ENCODE data around the gene RC3H2. TPM values are rescaled to one million over a fixed set of nuclear protein-coding genes. Genes with fewer than 3 reads are reported as not detected.

The RC3H2 gene
- total and polyA plus RNA-seq, 4 donors = 5.9 to 26.4 (median 16.9) TPM

- H3K4me1 ChIP-seq (ENCODE audit: control insufficient read depth in 4 of 4, insufficient read depth in 4 of 4, low read length in 3 of 4) = peaks cover 0 to 23% (median 11%) of the 10 kb centered on the region in 4 donors
- no peaks in the 10 kb centered on the region for H3K9me3 ChIP-seq (ENCODE audit: control insufficient read depth in 4 of 4, low read length in 3 of 4)
- peaks cover 2 to 15% (median 7%) of the 10 kb centered on the region in 4 donors for H3K36me3 ChIP-seq (ENCODE audit: control insufficient read depth in 4 of 4, insufficient read depth in 3 of 4, low read depth in 1 of 4, low read length in 3 of 4)
- no peak for DNase-seq (ENCODE audit: low spot score)
- H3K9ac ChIP-seq (ENCODE audit: low read depth in 1 of 2, low read length in 2 of 2) = no peak overlapping the region
- WGBS = 36% methylated on average over 6 of the region's 6 CpGs
- H3K27me3 ChIP-seq (ENCODE audit: control insufficient read depth in 4 of 4, insufficient read depth in 4 of 4, low read length in 3 of 4) = no peaks in the 10 kb centered on the region
- peak overlapping the region; percentile 3 to 26 for H3K27ac ChIP-seq (ENCODE audit: low read depth in 1 of 2, low read length in 2 of 2)
- TF ChIP-seq FOXA2 (IDR thresholded peaks at IDR 0.05) (peak; percentile 24), JUND (IDR thresholded peaks at IDR 0.05) (no peak)
- H3K4me3 ChIP-seq (ENCODE audit: low read depth in 1 of 3, low read length in 3 of 3) = peak overlapping the region; percentile 16 to 93 (median 33)
Observed at GRCh38 chr9:122940454-122940748, 35.2 kb upstream of the RC3H2 start.

GRCh38 chr9:122939601-122940000 lies 34.4 kb upstream of the RC3H2 start:
- WGBS = 92% methylated on average over 4 of the region's 4 CpGs
- TF ChIP-seq TAF1 (conservative IDR thresholded peaks at IDR 0.05) = no peak
- no peak overlapping the region for H3K9ac ChIP-seq (ENCODE audit: low read depth in 1 of 2, low read length in 2 of 2)
- peaks cover 2 to 15% (median 7%) of the 10 kb centered on the region in 4 donors for H3K36me3 ChIP-seq (ENCODE audit: control insufficient read depth in 4 of 4, insufficient read depth in 3 of 4, low read depth in 1 of 4, low read length in 3 of 4)
- H3K27me3 ChIP-seq (ENCODE audit: control insufficient read depth in 4 of 4, insufficient read depth in 4 of 4, low read length in 3 of 4) = no peaks in the 10 kb centered on the region
- H3K27ac ChIP-seq (ENCODE audit: low read depth in 1 of 2, low read length in 2 of 2) = no peak overlapping the region
- DNase-seq (ENCODE audit: low spot score) = no peak
- H3K4me3 ChIP-seq (ENCODE audit: low read depth in 1 of 3, low read length in 3 of 3) = no peak overlapping the region
- no peaks in the 10 kb centered on the region for H3K9me3 ChIP-seq (ENCODE audit: control insufficient read depth in 4 of 4, low read length in 3 of 4)
- H3K4me1 ChIP-seq (ENCODE audit: control insufficient read depth in 4 of 4, insufficient read depth in 4 of 4, low read length in 3 of 4) = peaks cover 0 to 20% (median 11%) of the 10 kb centered on the region in 4 donors

GRCh38 chr9:122936883-122937282 lies 31.7 kb upstream of the RC3H2 start:
- WGBS = 59% methylated on average over 1 of the region's 1 CpG
- H3K4me1 ChIP-seq (ENCODE audit: control insufficient read depth in 4 of 4, insufficient read depth in 4 of 4, low read length in 3 of 4) = peaks cover 0 to 23% (median 15%) of the 10 kb centered on the region in 4 donors
- H3K36me3 ChIP-seq (ENCODE audit: control insufficient read depth in 4 of 4, insufficient read depth in 3 of 4, low read depth in 1 of 4, low read length in 3 of 4) = peaks cover 2 to 12% (median 7%) of the 10 kb centered on the region in 4 donors

GRCh38 chr9:122936464-122936863 lies 31.3 kb upstream of the RC3H2 start:
- peak; percentile 52 for DNase-seq (ENCODE audit: low spot score)
- Histone ChIP-seq H3K4me3 (ENCODE audit: low read depth in 1 of 3, low read length in 3 of 3) (no peak overlapping the region), H3K4me1 (ENCODE audit: control insufficient read depth in 4 of 4, insufficient read depth in 4 of 4, low read length in 3 of 4) (peaks cover 0 to 21% (median 12%) of the 10 kb centered on the region in 4 donors), H3K36me3 (ENCODE audit: control insufficient read depth in 4 of 4, insufficient read depth in 3 of 4, low read depth in 1 of 4, low read length in 3 of 4) (peaks cover 2 to 12% (median 7%) of the 10 kb centered on the region in 4 donors), H3K27me3 (ENCODE audit: control insufficient read depth in 4 of 4, insufficient read depth in 4 of 4, low read length in 3 of 4) (no peaks in the 10 kb centered on the region), H3K27ac (ENCODE audit: low read depth in 1 of 2, low read length in 2 of 2) (no peak overlapping the region), H3K9me3 (ENCODE audit: control insufficient read depth in 4 of 4, low read length in 3 of 4) (no peaks in the 10 kb centered on the region), H3K9ac (ENCODE audit: low read depth in 1 of 2, low read length in 2 of 2) (no peak overlapping the region)
- WGBS = 70% methylated on average over 5 of the region's 5 CpGs
- no peak for TF ChIP-seq SP1 (IDR thresholded peaks at IDR 0.05)
- TF ChIP-seq CTCF (IDR thresholded peaks at IDR 0.05; ENCODE audit: low read depth, low read length, missing input control) = no peak
- no peak for TF ChIP-seq TAF1 (conservative IDR thresholded peaks at IDR 0.05)
- peak in 1 of 2 donors; percentile 12 for TF ChIP-seq HNF4A (conservative IDR thresholded peaks at IDR 0.05)
- no peak for TF ChIP-seq MAX (IDR thresholded peaks at IDR 0.05)
- no peak for TF ChIP-seq HNF4G (IDR thresholded peaks at IDR 0.05)
- TF ChIP-seq JUND (IDR thresholded peaks at IDR 0.05) = no peak
- no peak for TF ChIP-seq RXRA (IDR thresholded peaks at IDR 0.05)
- TF ChIP-seq REST (IDR thresholded peaks at IDR 0.05) = no peak

More at GRCh38 chr9:122936883-122937282, 31.7 kb upstream of the RC3H2 start:
- DNase-seq (ENCODE audit: low spot score) = no peak
- no peak overlapping the region for H3K27ac ChIP-seq (ENCODE audit: low read depth in 1 of 2, low read length in 2 of 2)
- no peak for TF ChIP-seq JUND (IDR thresholded peaks at IDR 0.05)
- TF ChIP-seq RAD21 (IDR thresholded peaks at IDR 0.05) = no peak
- no peak for TF ChIP-seq FOXA2 (IDR thresholded peaks at IDR 0.05)
- TF ChIP-seq RXRA (IDR thresholded peaks at IDR 0.05) = no peak
- TF ChIP-seq ATF3 (IDR thresholded peaks at IDR 0.05) = no peak
- no peak for TF ChIP-seq EGR1 (IDR thresholded peaks at IDR 0.05; ENCODE audit: low read depth in 2 of 2)
- TF ChIP-seq NR2F2 (IDR thresholded peaks at IDR 0.05) = no peak
- H3K9ac ChIP-seq (ENCODE audit: low read depth in 1 of 2, low read length in 2 of 2) = no peak overlapping the region
- no peaks in the 10 kb centered on the region for H3K27me3 ChIP-seq (ENCODE audit: control insufficient read depth in 4 of 4, insufficient read depth in 4 of 4, low read length in 3 of 4)
- H3K4me3 ChIP-seq (ENCODE audit: low read depth in 1 of 3, low read length in 3 of 3) = no peak overlapping the region
- H3K9me3 ChIP-seq (ENCODE audit: control insufficient read depth in 4 of 4, low read length in 3 of 4) = no peaks in the 10 kb centered on the region

All from liver (tissue), 9 donors.